GM12892 (cell line): ENCODE data around the gene TPO.

ENCODE experiments used
- POLR2A ChIP-seq: IDR thresholded peaks from 2 replicates; pipeline ENCODE4 v1.6.1; 2011; ENCODE audit warnings: low read depth, low read length, control low read depth
- POLR2AphosphoS5 ChIP-seq: IDR thresholded peaks from 2 replicates; pipeline ENCODE4 v1.6.1; 2011; ENCODE audit warnings: low read depth, low read length, control low read depth
- TAF1 ChIP-seq: IDR thresholded peaks from 2 replicates; pipeline ENCODE4 v1.6.1; 2011; ENCODE audit warnings: low read depth, mild to moderate bottlenecking, control low read depth, low read length, borderline replicate concordance

DNA sequence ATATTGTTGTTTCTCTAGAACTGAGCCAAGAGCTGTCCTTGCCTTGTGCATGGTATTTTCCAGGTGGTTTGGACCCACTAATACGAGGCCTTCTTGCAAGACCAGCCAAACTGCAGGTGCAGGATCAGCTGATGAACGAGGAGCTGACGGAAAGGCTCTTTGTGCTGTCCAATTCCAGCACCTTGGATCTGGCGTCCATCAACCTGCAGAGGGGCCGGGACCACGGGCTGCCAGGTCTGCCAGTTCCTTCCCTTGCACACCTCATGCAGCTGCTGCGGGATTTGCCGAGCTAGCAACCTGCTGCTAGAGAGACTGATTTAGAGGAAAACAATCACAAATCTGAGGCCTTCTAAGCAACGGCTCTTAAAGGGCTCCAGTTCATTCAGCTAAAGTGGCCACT, 74.5 kb downstream of the TPO start:
- TF ChIP-seq POLR2A, result no peak
- TF ChIP-seq TAF1, result no peak
- TF ChIP-seq POLR2AphosphoS5, result no peak
